Neural cell (in vitro differentiated cells): Measurements from ENCODE around the gene THBD. TPM values are rescaled to one million over a fixed set of nuclear protein-coding genes. Genes with fewer than 3 reads are reported as not detected.

Source experiments
- H2AFZ ChIP-seq: fragments of 200-600, 300-800 bp; sonication (generic), shearing (Covaris generic); 2 replicates; pipeline ENCODE4 v1.6.0; 2014; ENCODE audit warnings: low read depth, mild to moderate bottlenecking, antibody characterized with exemption, low read length, moderate library complexity
- H3F3A ChIP-seq: fragments of 200-600 bp; shearing (Covaris generic); 2 replicates; pipeline ENCODE4 v1.6.1; 2016; ENCODE audit warnings: mild to moderate bottlenecking, moderate library complexity, mixed read lengths, antibody characterized with exemption, low read length; ENCODE audit not compliant: insufficient read depth, poor library complexity, severe bottlenecking
- H3K27ac ChIP-seq: fragments of 200-600, 300-800 bp; sonication (generic), shearing (Covaris generic); 2 replicates; pipeline ENCODE4 v1.5.1; 2014; ENCODE audit warnings: mild to moderate bottlenecking, low read length, moderate library complexity
- H3K27me3 ChIP-seq: fragments of 300-800, 200-600 bp; sonication (generic), shearing (Covaris generic); 2 replicates; pipeline ENCODE4 v1.6.0; 2014; ENCODE audit warnings: mild to moderate bottlenecking, low read depth, low read length, moderate library complexity; ENCODE audit not compliant: insufficient read depth
- H3K36me3 ChIP-seq: fragments of 300-800, 200-600 bp; sonication (generic), shearing (Covaris generic); 2 replicates; pipeline ENCODE4 v1.5.1; 2014; ENCODE audit warnings: mild to moderate bottlenecking, antibody characterized with exemption, low read length, moderate library complexity; ENCODE audit not compliant: insufficient read depth
- H3K4me2 ChIP-seq: fragments of 300-800, 200-600 bp; sonication (generic), shearing (Covaris generic); 2 replicates; pipeline ENCODE4 v1.6.0; 2014; ENCODE audit warnings: mild to moderate bottlenecking, low read length
- H3K4me3 ChIP-seq: fragments of 300-800, 200-600 bp; sonication (generic), shearing (Covaris generic); 2 replicates; pipeline ENCODE4 v1.5.1; 2014; ENCODE audit warnings: mild to moderate bottlenecking, low read length, moderate library complexity
- H3K79me2 ChIP-seq: fragments of 200-600 bp; shearing (Covaris generic); replicated peaks from 2 replicates; pipeline ENCODE4 v1.6.0; 2014; ENCODE audit warnings: mild to moderate bottlenecking, low read length, moderate library complexity; ENCODE audit not compliant: insufficient read depth
- H3K9ac ChIP-seq: fragments of 300-800, 200-600 bp; sonication (generic), shearing (Covaris generic); 2 replicates; pipeline ENCODE4 v1.6.1; 2016; ENCODE audit warnings: mild to moderate bottlenecking, low read length, mixed read lengths
- H3K9me2 ChIP-seq: fragments of 200-600 bp; shearing (Covaris generic); 2 replicates; pipeline ENCODE4 v1.6.1; 2016; ENCODE audit warnings: mild to moderate bottlenecking, low read length, mixed read lengths; ENCODE audit not compliant: insufficient read depth
- H3K9me3 ChIP-seq: fragments of 200-600, 300-800 bp; sonication (generic), shearing (Covaris generic); 2 replicates; pipeline ENCODE4 v1.6.1; 2016; ENCODE audit warnings: mild to moderate bottlenecking, mixed run types, low read length, moderate library complexity, mixed read lengths
- H4K20me1 ChIP-seq: fragments of 200-600 bp; shearing (Covaris generic); 2 replicates; pipeline ENCODE4 v1.6.1; 2016; ENCODE audit warnings: mild to moderate bottlenecking, mixed run types; ENCODE audit not compliant: insufficient read depth
- CTCF ChIP-seq: fragments of 450-650 bp; IDR thresholded peaks from 2 replicates; pipeline ENCODE4 v1.5.1; 2014; ENCODE audit warnings: antibody characterized with exemption, mild to moderate bottlenecking, moderate library complexity; ENCODE audit not compliant: poor library complexity, severe bottlenecking
- EP300 ChIP-seq: fragments of 450-650 bp; conservative IDR thresholded peaks from 2 replicates; pipeline ENCODE4 v1.6.1; 2014; ENCODE audit warnings: antibody characterized with exemption, mild to moderate bottlenecking, moderate library complexity; ENCODE audit not compliant: poor library complexity, severe bottlenecking
- EZH2 ChIP-seq: fragments of 200-600, 300-800 bp; shearing (Covaris generic), sonication (generic); IDR thresholded peaks from 2 replicates; pipeline ENCODE4 v1.6.1; 2014; ENCODE audit warnings: antibody characterized with exemption, low read length, borderline replicate concordance, mild to moderate bottlenecking; ENCODE audit not compliant: insufficient read depth, poor library complexity, severe bottlenecking
- MXI1 ChIP-seq: fragments of 450-650 bp; conservative IDR thresholded peaks from 2 replicates; pipeline ENCODE4 v1.6.1; 2014; ENCODE audit warnings: antibody characterized with exemption, mild to moderate bottlenecking; ENCODE audit not compliant: poor library complexity, severe bottlenecking
- POLR2AphosphoS5 ChIP-seq: IDR thresholded peaks from 2 replicates; pipeline ENCODE4 v1.6.1; 2012
- RAD21 ChIP-seq: fragments of 450-650 bp; conservative IDR thresholded peaks from 2 replicates; pipeline ENCODE4 v1.6.1; 2014; ENCODE audit warnings: antibody characterized with exemption, mild to moderate bottlenecking, moderate library complexity
- SMC3 ChIP-seq: fragments of 450-650 bp; conservative IDR thresholded peaks from 2 replicates; pipeline ENCODE4 v1.6.1; 2014; ENCODE audit warnings: antibody characterized with exemption, mild to moderate bottlenecking, moderate library complexity; ENCODE audit not compliant: poor library complexity
- TAF1 ChIP-seq: IDR thresholded peaks from 2 replicates; pipeline ENCODE4 v1.6.1; 2012; ENCODE audit warnings: low read depth
- polyA plus RNA-seq: library from polyadenylated mRNA; depleted of rRNA; stranded (reverse); fragments of >200 nt; gene quantifications from 2 replicates; pipeline ENCODE4 v1.2.3, GENCODE V29; 2014
- TF ChIP-seq, protein P1 (sequence below): IDR thresholded peaks from 2 replicates; pipeline ENCODE4 v1.6.1; 2012; ENCODE audit warnings: borderline replicate concordance

THBD gene
- polyA plus RNA-seq, 1 donor from 2014 or later, result not detected

DNA sequence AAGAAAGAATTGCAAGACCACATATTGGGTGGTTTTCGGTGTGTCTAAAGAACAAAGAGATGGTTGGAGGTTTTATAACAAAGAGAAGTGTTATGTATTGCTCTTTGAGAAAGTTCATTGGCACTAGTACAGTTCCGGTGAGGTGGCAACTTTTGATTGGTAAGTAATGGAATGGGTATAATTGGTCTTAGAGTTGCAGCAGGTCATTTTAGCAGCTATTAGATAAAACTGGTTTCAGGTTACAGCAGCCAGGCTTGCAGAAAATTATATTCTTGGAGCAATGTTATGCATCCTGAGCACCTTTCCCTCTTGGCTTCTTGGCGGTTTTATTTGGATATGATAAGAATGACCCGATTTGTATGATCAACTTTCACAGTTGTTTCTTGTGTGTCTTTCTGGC is 26.6 kb downstream of the THBD start:
- no peak for TF ChIP-seq CTCF
- TF ChIP-seq, protein P1, sequence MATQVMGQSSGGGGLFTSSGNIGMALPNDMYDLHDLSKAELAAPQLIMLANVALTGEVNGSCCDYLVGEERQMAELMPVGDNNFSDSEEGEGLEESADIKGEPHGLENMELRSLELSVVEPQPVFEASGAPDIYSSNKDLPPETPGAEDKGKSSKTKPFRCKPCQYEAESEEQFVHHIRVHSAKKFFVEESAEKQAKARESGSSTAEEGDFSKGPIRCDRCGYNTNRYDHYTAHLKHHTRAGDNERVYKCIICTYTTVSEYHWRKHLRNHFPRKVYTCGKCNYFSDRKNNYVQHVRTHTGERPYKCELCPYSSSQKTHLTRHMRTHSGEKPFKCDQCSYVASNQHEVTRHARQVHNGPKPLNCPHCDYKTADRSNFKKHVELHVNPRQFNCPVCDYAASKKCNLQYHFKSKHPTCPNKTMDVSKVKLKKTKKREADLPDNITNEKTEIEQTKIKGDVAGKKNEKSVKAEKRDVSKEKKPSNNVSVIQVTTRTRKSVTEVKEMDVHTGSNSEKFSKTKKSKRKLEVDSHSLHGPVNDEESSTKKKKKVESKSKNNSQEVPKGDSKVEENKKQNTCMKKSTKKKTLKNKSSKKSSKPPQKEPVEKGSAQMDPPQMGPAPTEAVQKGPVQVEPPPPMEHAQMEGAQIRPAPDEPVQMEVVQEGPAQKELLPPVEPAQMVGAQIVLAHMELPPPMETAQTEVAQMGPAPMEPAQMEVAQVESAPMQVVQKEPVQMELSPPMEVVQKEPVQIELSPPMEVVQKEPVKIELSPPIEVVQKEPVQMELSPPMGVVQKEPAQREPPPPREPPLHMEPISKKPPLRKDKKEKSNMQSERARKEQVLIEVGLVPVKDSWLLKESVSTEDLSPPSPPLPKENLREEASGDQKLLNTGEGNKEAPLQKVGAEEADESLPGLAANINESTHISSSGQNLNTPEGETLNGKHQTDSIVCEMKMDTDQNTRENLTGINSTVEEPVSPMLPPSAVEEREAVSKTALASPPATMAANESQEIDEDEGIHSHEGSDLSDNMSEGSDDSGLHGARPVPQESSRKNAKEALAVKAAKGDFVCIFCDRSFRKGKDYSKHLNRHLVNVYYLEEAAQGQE, result no peak
- TF ChIP-seq SMC3, result no peak
- TF ChIP-seq EZH2, result no peak
- TF ChIP-seq TAF1, result no peak
- no peak for TF ChIP-seq MXI1
- no peak for TF ChIP-seq EP300
- Histone ChIP-seq H3F3A (peaks cover 2% of the 10 kb centered on the region), H3K36me3 (no peaks in the 10 kb centered on the region), H4K20me1 (no peaks in the 10 kb centered on the region), H3K4me2 (no peak overlapping the region), H3K27me3 (no peaks in the 10 kb centered on the region), H3K9me2 (no peaks in the 10 kb centered on the region), H3K9me3 (no peaks in the 10 kb centered on the region), H3K4me3 (no peak overlapping the region), H3K9ac (no peak overlapping the region), H2AFZ (no peak overlapping the region), H3K79me2 (no peaks in the 10 kb centered on the region), H3K27ac (no peak overlapping the region)

- H3K9ac ChIP-seq, result no peak overlapping the region
- H3F3A ChIP-seq, result no peaks in the 10 kb centered on the region
- no peak overlapping the region for H3K4me2 ChIP-seq
- no peak overlapping the region for H3K27ac ChIP-seq
- no peaks in the 10 kb centered on the region for H3K9me3 ChIP-seq
- H3K4me3 ChIP-seq, result no peak overlapping the region
- H2AFZ ChIP-seq, result no peak overlapping the region
- H4K20me1 ChIP-seq, result no peaks in the 10 kb centered on the region
- H3K79me2 ChIP-seq, result no peaks in the 10 kb centered on the region
- TF ChIP-seq MXI1 (no peak), CTCF (no peak), SMC3 (no peak), RAD21 (no peak), TAF1 (no peak), POLR2AphosphoS5 (no peak), EZH2 (no peak), EP300 (no peak)
- TF ChIP-seq, protein P1, result no peak
- H3K9me2 ChIP-seq, result no peaks in the 10 kb centered on the region
- H3K36me3 ChIP-seq, result no peaks in the 10 kb centered on the region
- H3K27me3 ChIP-seq, result no peaks in the 10 kb centered on the region
These were observed 27.5 kb downstream of the THBD start for GRCh38 chr20:23021951-23022350.
